Fibroblast of lung (primary cell): Measurements from ENCODE around the gene SLC9A1. TPM values are rescaled to one million over a fixed set of nuclear protein-coding genes. Genes with fewer than 3 reads are reported as not detected.

Experiments
- DNase-seq, 2 donors: peaks; one replicate each; pipeline versions ENCODE4 v3.0.0 to v3.0.0-alpha.2; 2010; ENCODE audit warnings: low read depth in 2 of 2
- H2AFZ ChIP-seq: 2 replicates; pipeline ENCODE4 v1.5.1; 2012; ENCODE audit warnings: low read length, control low read depth, inconsistent platforms
- H3K27ac ChIP-seq: 2 replicates; pipeline ENCODE4 v1.5.1; 2011; ENCODE audit warnings: low read length, control low read depth; ENCODE audit not compliant: insufficient read depth
- H3K27me3 ChIP-seq: 2 replicates; pipeline ENCODE4 v1.5.1; 2011; ENCODE audit warnings: mild to moderate bottlenecking, low read length; ENCODE audit not compliant: control insufficient read depth, insufficient read depth
- H3K36me3 ChIP-seq: 2 replicates; pipeline ENCODE4 v1.5.1; 2011; ENCODE audit warnings: low read length; ENCODE audit not compliant: control insufficient read depth, insufficient read depth
- H3K4me1 ChIP-seq: 2 replicates; pipeline ENCODE4 v1.5.1; 2011; ENCODE audit warnings: low read length; ENCODE audit not compliant: control insufficient read depth, insufficient read depth; ENCODE audit errors: extremely low read depth
- H3K4me2 ChIP-seq: 2 replicates; pipeline ENCODE4 v1.5.1; 2011; ENCODE audit warnings: low read length, control low read depth; ENCODE audit not compliant: insufficient read depth; ENCODE audit errors: extremely low read depth
- H3K4me3 ChIP-seq, 4 experiments: fragments of 200-600 bp in 1 of 4; sonication (generic) in 1 of 4; replicated peaks in 1 of 4; 2 replicates each; pipeline ENCODE4 v1.5.1; 2011 to 2016; ENCODE audit warnings: low read length in 4 of 4, low read depth in 3 of 4, mild to moderate bottlenecking in 3 of 4, control low read depth in 2 of 4, inconsistent platforms in 1 of 4, mixed read lengths in 1 of 4; ENCODE audit not compliant: insufficient read depth in 1 of 4; ENCODE audit errors: control extremely low read depth in 1 of 4
- H3K79me2 ChIP-seq: 2 replicates; pipeline ENCODE4 v1.5.1; 2012; ENCODE audit warnings: mild to moderate bottlenecking, low read length, inconsistent platforms; ENCODE audit not compliant: control insufficient read depth, insufficient read depth
- H3K9ac ChIP-seq: 2 replicates; pipeline ENCODE4 v1.5.1; 2011; ENCODE audit warnings: mild to moderate bottlenecking, low read length, control low read depth; ENCODE audit not compliant: insufficient read depth
- H3K9me3 ChIP-seq: 2 replicates; pipeline ENCODE4 v1.5.1; 2012; ENCODE audit warnings: low read depth, low read length; ENCODE audit not compliant: control insufficient read depth, insufficient read depth
- H4K20me1 ChIP-seq: 2 replicates; pipeline ENCODE4 v1.5.1; 2011; ENCODE audit warnings: low read length; ENCODE audit not compliant: control insufficient read depth, insufficient read depth; ENCODE audit errors: extremely low read depth
- EZH2 ChIP-seq: IDR thresholded peaks from 2 replicates; pipeline ENCODE4 v1.5.1; 2012; ENCODE audit warnings: low read length, control low read depth, mild to moderate bottlenecking; ENCODE audit errors: missing control alignments
- polyA plus RNA-seq, 2 donors: library from polyadenylated mRNA; depleted of rRNA in 1 of 2; stranded (reverse) in 1 of 2; unstranded in 1 of 2; fragments of >200 nt; gene quantifications; 2 replicates each; pipeline ENCODE4 v1.2.1, GENCODE V29; 2011 to 2012; ENCODE audit warnings: missing spikeins in 1 of 2
- total RNA-seq: library from RNA; depleted of rRNA; stranded (reverse); fragments of >200 nt; gene quantifications from 2 replicates; pipeline ENCODE4 v1.2.1, GENCODE V29; 2014
- TF ChIP-seq, protein P1 (sequence below), 2 donors: IDR thresholded peaks in 1 of 2; conservative IDR thresholded peaks in 1 of 2; 1 replicate in 1 of 2; 2 replicates in 1 of 2; pipeline ENCODE4 v1.5.1; 2011 to 2012; ENCODE audit warnings: low read length in 2 of 2, control low read depth in 1 of 2, inconsistent platforms in 1 of 2, low read depth in 1 of 2, mild to moderate bottlenecking in 1 of 2

Gene SLC9A1
- total and polyA plus RNA-seq, 2 donors (not counting 1 experiment from before 2014, with no cell fraction given): 4.9 to 10.4 TPM

DNA sequence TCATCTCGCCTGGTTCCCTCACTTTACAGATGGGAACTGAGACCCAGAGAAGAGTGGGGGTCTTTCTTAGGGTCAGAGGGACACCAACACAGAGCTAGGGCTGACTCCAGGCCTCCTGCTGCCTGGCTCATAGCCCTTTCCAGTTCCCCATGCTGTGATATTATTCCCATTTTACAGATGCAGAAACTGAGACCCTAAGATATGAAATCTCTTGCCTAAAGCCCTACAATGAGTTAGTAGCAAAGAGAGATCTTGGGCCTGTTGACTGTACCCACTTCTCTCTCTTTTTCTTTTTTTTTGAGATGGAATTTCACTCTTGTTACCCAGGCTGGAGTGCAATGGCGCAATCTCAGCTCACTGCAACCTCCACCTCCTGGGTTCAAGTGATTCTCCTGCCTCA lies 49.9 kb downstream of the SLC9A1 start:
- Histone ChIP-seq H3K9me3 (no peaks in the 10 kb centered on the region), H3K27ac (no peak overlapping the region), H3K36me3 (peaks cover 15% of the 10 kb centered on the region), H3K4me2 (no peak overlapping the region), H3K9ac (no peak overlapping the region), H4K20me1 (no peaks in the 10 kb centered on the region), H3K4me1 (peaks cover 6% of the 10 kb centered on the region), H3K27me3 (no peaks in the 10 kb centered on the region), H3K4me3 (no peak overlapping the region), H2AFZ (no peak overlapping the region), H3K79me2 (no peaks in the 10 kb centered on the region)
- TF ChIP-seq, protein P1, sequence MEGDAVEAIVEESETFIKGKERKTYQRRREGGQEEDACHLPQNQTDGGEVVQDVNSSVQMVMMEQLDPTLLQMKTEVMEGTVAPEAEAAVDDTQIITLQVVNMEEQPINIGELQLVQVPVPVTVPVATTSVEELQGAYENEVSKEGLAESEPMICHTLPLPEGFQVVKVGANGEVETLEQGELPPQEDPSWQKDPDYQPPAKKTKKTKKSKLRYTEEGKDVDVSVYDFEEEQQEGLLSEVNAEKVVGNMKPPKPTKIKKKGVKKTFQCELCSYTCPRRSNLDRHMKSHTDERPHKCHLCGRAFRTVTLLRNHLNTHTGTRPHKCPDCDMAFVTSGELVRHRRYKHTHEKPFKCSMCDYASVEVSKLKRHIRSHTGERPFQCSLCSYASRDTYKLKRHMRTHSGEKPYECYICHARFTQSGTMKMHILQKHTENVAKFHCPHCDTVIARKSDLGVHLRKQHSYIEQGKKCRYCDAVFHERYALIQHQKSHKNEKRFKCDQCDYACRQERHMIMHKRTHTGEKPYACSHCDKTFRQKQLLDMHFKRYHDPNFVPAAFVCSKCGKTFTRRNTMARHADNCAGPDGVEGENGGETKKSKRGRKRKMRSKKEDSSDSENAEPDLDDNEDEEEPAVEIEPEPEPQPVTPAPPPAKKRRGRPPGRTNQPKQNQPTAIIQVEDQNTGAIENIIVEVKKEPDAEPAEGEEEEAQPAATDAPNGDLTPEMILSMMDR (conservative IDR thresholded peaks at IDR 0.05 in 1 of 2, IDR thresholded peaks at IDR 0.05 in 1 of 2; ENCODE audit: low read depth in 1 of 2, low read length in 2 of 2): no peak
- no peak for TF ChIP-seq EZH2
- DNase-seq: no peak

DNA sequence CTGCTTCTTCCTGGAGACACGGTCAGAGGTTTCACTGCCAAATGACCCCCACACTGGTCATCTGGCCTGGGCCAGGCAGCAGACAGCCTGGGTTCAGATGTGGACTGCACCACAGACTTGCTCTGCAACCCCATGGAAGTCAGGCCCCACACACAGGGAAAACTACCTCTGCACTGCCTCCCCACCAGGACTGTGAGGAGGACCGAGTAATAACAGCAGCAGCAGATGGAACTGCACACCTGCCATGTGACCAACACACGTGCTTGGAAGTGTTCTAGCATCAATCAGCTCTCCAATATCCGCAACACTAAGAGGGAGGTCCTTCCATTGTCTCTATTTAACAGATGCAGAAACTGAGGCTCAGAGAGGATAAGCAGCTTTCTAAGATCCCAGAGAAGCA lies 51.4 kb downstream of the SLC9A1 start:
- Histone ChIP-seq H3K36me3 (peaks cover 8% of the 10 kb centered on the region), H3K4me3 (no peak overlapping the region), H3K4me1 (peaks cover 19% of the 10 kb centered on the region), H3K9ac (no peak overlapping the region), H3K27ac (no peak overlapping the region), H3K79me2 (no peaks in the 10 kb centered on the region), H2AFZ (no peak overlapping the region), H3K4me2 (no peak overlapping the region), H4K20me1 (no peaks in the 10 kb centered on the region), H3K9me3 (no peaks in the 10 kb centered on the region), H3K27me3 (no peaks in the 10 kb centered on the region)
- DNase-seq: no peak
- TF ChIP-seq EZH2: no peak
- TF ChIP-seq, protein P1 (conservative IDR thresholded peaks at IDR 0.05 in 1 of 2, IDR thresholded peaks at IDR 0.05 in 1 of 2; ENCODE audit: low read depth in 1 of 2, low read length in 2 of 2): no peak

DNA sequence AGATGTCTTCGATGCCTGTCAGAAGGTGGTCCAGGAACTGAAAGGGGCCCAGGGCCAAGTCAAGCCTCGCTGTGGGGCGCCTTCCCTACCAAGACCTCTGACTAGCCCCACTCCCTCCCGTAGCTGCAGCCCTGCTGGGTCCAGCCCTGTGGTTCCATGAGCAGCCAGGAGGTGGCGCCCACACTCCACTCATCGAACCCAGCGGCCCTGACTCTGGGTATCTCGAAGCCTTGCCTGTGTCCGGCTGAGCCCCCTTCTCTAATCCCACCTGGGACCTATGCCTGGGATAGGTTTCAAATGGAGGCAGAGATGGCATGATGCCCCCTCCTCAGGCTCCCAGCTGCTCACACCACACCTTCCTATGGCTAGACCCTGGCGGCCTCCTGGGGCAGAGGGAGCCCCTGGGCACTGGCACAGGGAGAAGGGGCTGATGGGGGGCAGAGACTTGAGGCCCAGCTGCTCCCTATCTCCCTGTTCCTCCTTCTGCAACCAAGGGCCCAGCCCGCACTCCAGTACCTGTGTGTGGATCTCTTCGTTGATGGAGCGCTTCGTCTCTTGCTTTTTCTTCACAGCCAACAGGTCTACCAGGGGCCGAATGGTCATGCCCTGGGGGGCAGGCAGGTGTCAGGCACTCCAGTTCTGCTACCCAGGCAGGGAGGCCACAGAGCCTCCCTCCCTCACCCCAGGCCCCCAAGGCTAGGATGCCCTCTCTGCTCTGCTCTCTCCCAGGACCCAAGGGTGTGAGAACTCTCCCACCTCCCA lies 52.0 kb downstream of the SLC9A1 start:
- peaks cover 8% of the 10 kb centered on the region for H3K36me3 ChIP-seq
- no peak overlapping the region for H3K4me2 ChIP-seq
- H3K9ac ChIP-seq: no peak overlapping the region
- no peaks in the 10 kb centered on the region for H3K9me3 ChIP-seq
- peaks cover 21% of the 10 kb centered on the region for H3K4me1 ChIP-seq
- no peak overlapping the region for H2AFZ ChIP-seq
- TF ChIP-seq, protein P1 (conservative IDR thresholded peaks at IDR 0.05 in 1 of 2, IDR thresholded peaks at IDR 0.05 in 1 of 2; ENCODE audit: low read depth in 1 of 2, low read length in 2 of 2): peak; percentile 83 to 91
- no peak for TF ChIP-seq EZH2
- no peak overlapping the region for H3K27ac ChIP-seq
- H3K27me3 ChIP-seq: no peaks in the 10 kb centered on the region
- H4K20me1 ChIP-seq: no peaks in the 10 kb centered on the region
- no peaks in the 10 kb centered on the region for H3K79me2 ChIP-seq
- DNase-seq: peak; percentile 28 to 46
- no peak overlapping the region for H3K4me3 ChIP-seq
